Measurements from ENCODE around the gene TCTN3. TPM values are rescaled to one million over a fixed set of nuclear protein-coding genes. Genes with fewer than 3 reads are reported as not detected.

The TCTN3 gene
- polyA plus RNA-seq, 1 of the 3 experiments (the other 2 are of a cell fraction) = 39.5 TPM

DNA sequence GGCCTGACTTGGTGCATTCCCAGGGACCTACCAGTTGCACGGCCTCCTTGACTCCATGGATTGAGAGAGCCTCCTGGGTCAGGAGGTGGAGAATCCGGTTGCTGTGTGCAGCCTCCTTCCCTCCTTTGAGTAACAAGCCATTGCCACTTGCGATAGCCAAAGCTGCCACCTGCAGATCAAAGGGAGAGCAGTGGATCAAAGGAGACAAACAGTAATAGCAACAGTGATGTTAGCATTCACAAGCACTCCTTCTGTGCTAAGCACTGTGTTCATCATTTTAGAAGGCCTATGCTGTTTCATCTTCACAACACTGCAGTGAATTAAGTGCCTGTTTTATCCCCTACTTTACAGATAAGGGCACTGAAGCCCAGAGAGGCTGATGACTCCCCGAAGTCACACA, 77.3 kb downstream of the TCTN3 start:
- H2AFZ ChIP-seq (ENCODE audit: low read depth) = no peak overlapping the region
- no peaks in the 10 kb centered on the region for H3K9me2 ChIP-seq
- no peak overlapping the region for H3K4me2 ChIP-seq
- 91% methylated on average over 4 of the region's 4 CpGs for WGBS (ENCODE audit: low lambda C conversion rate)
- peaks cover 58 to 68% of the 10 kb centered on the region in 2 experiments for H3K36me3 ChIP-seq (replicated peaks in 1 of 2; ENCODE audit: control insufficient read depth in 1 of 2, insufficient read depth in 2 of 2, low read length in 1 of 2)
- no peaks in the 10 kb centered on the region for H3F3A ChIP-seq (replicated peaks; ENCODE audit: insufficient read depth)
- no peak overlapping the region for H3K4me3 ChIP-seq (ENCODE audit: low read depth in 2 of 2, low read length in 1 of 2)
- TF ChIP-seq FOSL2 (IDR thresholded peaks at IDR 0.05; ENCODE audit: borderline replicate concordance, low read depth) = no peak
- ChIA-PET POLR2A (no interaction called here), CTCF (interaction anchor here (0.9 to 1.3 kb wide), 2 partner anchors 186 to 369 kb away, joined by 3 read pairs; no protein-coding TSS in a partner anchor)
- no peak overlapping the region for H3K27ac ChIP-seq (ENCODE audit: low read depth in 2 of 2, low read length in 1 of 2)
- H3K79me2 ChIP-seq (ENCODE audit: insufficient read depth) = no peaks in the 10 kb centered on the region
- H4K20me1 ChIP-seq (ENCODE audit: insufficient read depth) = no peaks in the 10 kb centered on the region
- no peak overlapping the region for H3K9ac ChIP-seq
- DNase-seq = no peak
- no peaks in the 10 kb centered on the region for H3K27me3 ChIP-seq (ENCODE audit: insufficient read depth)
- H3K4me1 ChIP-seq (ENCODE audit: control insufficient read depth in 1 of 2, insufficient read depth in 2 of 2, low read depth in 1 of 2, low read length in 1 of 2) = no peaks in the 10 kb centered on the region
- no peaks in the 10 kb centered on the region for H3K9me3 ChIP-seq

Other genes with a start within 250 kb of the TCTN3 start
- gene SORBS1, start 132.6 kb downstream of the TCTN3 start, polyA plus RNA-seq (2012; rRNA removed) = 0.36 and 0.60 TPM in 2 replicates
- gene ALDH18A1, start 37.2 kb downstream of the TCTN3 start, polyA plus RNA-seq (2012; rRNA removed) = 59.5 and 75.0 TPM in 2 replicates
- gene ENTPD1, start 62.2 kb upstream of the TCTN3 start, polyA plus RNA-seq (2012; rRNA removed) = 0.02 TPM in 2 replicates
- not detected in 2 replicates for gene CC2D2B, start 214.0 kb upstream of the TCTN3 start, polyA plus RNA-seq (2012; rRNA removed)